PC-3 (cell line): ENCODE measurements around the gene MFN1.

Source experiments
- EZH2 ChIP-seq: fragments of 300-600 bp; sonication (generic); IDR thresholded peaks from one replicate; pipeline ENCODE4 v1.6.1; 2017; ENCODE audit warnings: antibody characterized with exemption, mild to moderate bottlenecking, low read length; ENCODE audit not compliant: unreplicated experiment
- EZH2phosphoT487 ChIP-seq: fragments of 300-600 bp; sonication (generic); IDR thresholded peaks from 2 replicates; pipeline ENCODE4 v1.6.1; 2018; ENCODE audit warnings: mild to moderate bottlenecking, antibody characterized with exemption, low read length, borderline replicate concordance
- TF ChIP-seq, protein P1 (sequence below): fragments of 300-600 bp; sonication (generic); conservative IDR thresholded peaks from 2 replicates; pipeline ENCODE4 v1.5.1; 2017; ENCODE audit warnings: antibody characterized with exemption, low read depth, mild to moderate bottlenecking, low read length

GRCh38 chr3:179432021-179432420, 84.5 kb downstream of the MFN1 start:
- TF ChIP-seq, protein P1, sequence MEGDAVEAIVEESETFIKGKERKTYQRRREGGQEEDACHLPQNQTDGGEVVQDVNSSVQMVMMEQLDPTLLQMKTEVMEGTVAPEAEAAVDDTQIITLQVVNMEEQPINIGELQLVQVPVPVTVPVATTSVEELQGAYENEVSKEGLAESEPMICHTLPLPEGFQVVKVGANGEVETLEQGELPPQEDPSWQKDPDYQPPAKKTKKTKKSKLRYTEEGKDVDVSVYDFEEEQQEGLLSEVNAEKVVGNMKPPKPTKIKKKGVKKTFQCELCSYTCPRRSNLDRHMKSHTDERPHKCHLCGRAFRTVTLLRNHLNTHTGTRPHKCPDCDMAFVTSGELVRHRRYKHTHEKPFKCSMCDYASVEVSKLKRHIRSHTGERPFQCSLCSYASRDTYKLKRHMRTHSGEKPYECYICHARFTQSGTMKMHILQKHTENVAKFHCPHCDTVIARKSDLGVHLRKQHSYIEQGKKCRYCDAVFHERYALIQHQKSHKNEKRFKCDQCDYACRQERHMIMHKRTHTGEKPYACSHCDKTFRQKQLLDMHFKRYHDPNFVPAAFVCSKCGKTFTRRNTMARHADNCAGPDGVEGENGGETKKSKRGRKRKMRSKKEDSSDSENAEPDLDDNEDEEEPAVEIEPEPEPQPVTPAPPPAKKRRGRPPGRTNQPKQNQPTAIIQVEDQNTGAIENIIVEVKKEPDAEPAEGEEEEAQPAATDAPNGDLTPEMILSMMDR = no peak
- TF ChIP-seq EZH2phosphoT487 = no peak
- no peak for TF ChIP-seq EZH2
